ENCODE measurements around the gene POLD4.

The POLD4 gene

GRCh38 chr11:67314218-67314617 lies 39.1 kb downstream of the POLD4 start:
- no peak for DNase-seq

GRCh38 chr11:67313125-67313890 lies 40.0 kb downstream of the POLD4 start:
- DNase-seq: no peak

- DNase-seq: peak; percentile 66 to 71
Measured at GRCh38 chr11:67312187-67313021, 40.9 kb downstream of the POLD4 start.

- DNase-seq: no peak
Measured at GRCh38 chr11:67311556-67312082, 41.7 kb downstream of the POLD4 start.

DNA sequence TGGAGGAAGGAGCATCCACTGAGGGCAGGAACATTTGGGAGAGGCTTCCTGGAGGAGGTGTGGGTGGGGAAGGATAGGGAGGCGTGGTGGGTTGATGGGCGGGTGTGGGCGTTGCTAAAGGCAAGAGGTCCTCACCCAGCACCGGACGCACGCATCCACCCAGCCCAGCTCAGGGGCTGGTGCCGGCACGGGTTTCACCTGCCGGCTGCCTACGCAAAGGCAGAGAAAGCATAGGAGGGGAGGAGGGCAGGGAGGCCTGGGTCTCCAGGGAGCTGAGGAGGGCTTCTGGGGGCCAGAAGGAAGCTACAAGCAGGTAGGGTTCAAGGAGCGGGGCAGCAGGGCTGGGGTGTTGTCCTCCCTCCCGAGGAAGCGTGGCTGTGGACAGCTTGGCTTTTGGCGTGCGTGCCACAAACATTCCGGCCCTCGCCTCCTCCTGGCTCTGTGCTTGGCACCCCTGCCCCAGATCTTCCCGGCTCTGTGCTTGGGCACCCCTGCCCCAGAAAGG lies 42.2 kb downstream of the POLD4 start:
- no peak for DNase-seq

- no peak for DNase-seq
Measured at GRCh38 chr11:67310246-67311050, 42.9 kb downstream of the POLD4 start.

- DNase-seq: no peak
Measured at GRCh38 chr11:67309661-67310061, 43.7 kb downstream of the POLD4 start.

DNA sequence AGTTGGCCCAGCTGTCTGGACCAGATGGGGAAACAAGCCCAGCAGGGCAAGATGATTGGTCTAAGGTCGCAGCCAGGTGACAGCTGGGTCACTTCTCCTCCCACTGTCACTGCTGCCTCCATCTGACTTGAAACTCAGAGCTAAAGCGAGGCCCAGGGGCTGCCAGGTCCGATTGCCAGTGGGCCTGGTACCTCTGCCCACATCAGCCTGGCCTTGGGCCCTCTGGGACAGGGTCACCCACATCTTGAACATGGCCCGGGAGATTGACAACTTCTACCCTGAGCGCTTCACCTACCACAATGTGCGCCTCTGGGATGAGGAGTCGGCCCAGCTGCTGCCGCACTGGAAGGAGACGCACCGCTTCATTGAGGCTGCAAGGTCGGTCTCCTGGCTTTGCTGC lies 44.2 kb downstream of the POLD4 start:
- no peak for DNase-seq

DNA sequence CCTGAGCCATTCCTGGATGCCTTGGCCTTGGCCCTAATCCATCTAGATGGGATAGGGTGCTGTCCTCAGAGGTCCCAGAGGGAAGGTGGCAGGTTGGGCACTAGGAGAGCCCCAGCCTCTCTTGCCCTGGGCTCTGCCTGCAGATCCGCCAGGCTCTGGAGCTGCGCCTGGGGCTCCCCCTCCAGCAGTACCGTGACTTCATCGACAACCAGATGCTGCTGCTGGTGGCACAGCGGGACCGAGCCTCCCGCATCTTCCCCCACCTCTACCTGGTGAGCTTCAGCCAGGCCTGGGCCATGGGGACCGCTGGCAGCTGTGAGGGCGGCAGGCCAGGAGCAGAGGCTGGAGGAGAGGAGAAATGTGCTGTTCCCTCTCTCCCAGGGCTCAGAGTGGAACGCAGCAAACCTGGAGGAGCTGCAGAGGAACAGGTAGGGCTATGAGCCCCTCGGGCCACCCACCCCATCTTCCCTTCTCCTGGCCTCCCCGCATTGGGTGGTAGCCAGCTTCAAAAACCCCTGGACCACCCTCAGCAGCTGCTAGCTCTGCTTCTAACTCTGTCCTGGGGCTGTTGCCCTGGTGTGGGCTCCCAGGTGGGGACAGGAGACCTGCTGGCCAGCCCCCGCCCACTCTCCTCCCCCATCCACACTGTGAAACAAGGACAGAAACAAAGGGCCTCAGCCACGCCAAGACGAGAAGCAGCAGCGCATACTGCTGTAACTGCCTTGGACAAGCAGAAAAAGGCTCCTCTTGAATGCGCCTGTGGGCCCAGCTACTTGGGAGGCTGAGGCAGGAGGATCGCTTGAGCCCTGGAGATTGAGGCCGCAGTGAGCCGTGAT lies 45.1 kb downstream of the POLD4 start:
- no peak for DNase-seq

- DNase-seq: no peak
Measured at GRCh38 chr11:67307545-67308001, 45.8 kb downstream of the POLD4 start.

DNA sequence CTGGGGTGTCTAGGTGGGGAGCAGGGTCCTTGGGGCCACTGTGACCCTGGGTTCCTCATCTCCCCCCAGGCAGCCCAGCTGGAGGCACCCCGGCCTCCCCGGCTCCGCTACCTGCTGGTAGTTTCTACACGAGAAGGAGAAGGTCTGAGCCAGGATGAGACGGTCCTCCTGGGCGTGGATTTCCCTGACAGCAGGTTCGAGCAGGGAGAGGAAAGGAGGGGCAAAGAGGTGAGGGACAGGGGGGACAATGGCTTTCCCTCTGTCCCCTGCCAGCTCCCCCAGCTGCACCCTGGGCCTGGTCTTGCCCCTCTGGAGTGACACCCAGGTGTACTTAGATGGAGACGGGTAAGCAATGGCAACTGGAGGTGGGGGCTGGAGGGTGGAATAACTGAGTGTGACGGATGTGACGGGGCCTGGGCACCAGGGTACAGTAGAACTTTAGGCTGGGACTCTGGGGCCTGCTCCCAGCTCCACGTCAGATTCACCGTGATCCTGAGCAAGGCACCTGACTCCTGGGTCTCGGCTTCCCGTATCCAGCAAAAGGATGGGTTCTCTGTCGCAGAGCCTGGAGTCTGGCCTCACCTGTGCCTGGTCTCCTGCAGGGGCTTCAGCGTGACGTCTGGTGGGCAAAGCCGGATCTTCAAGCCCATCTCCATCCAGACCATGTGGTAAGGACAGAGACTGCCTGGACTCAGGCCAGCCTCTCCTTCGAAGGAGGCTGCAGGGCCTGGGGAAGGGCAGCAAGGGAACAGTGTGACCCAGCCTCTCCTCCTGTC lies 46.4 kb downstream of the POLD4 start:
- DNase-seq: no peak

GRCh38 chr11:67304511-67305113 lies 48.7 kb downstream of the POLD4 start:
- no peak for DNase-seq

DNA sequence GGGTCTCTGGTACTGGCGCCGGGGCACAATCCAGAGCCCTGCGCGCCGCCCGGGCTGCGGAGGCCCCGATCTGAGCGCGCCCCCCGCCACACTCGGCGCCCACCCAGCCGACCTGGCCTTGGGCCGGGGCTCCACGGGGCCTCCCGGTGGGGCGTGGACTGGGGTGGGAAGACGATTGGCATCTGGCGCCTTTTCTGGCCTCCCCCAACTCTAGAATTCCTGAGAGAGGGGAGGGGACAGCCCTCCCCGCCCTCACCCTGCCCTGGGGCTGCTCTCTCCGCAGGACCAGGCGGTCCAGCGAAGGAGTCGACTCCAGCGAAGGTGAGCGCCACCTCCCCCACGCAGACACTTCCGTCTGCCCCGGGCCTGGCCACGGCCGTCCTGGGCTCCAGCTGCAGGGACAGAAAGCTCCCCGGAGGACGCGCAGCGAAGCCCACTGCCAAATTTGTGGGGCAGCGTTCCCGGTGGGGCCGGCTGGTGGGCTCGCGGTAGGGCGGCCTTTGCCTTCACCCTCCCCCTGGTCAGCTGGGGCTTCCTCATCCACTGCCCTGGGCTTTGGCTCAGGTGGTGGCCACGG lies 49.4 kb downstream of the POLD4 start:
- DNase-seq: no peak

DNA sequence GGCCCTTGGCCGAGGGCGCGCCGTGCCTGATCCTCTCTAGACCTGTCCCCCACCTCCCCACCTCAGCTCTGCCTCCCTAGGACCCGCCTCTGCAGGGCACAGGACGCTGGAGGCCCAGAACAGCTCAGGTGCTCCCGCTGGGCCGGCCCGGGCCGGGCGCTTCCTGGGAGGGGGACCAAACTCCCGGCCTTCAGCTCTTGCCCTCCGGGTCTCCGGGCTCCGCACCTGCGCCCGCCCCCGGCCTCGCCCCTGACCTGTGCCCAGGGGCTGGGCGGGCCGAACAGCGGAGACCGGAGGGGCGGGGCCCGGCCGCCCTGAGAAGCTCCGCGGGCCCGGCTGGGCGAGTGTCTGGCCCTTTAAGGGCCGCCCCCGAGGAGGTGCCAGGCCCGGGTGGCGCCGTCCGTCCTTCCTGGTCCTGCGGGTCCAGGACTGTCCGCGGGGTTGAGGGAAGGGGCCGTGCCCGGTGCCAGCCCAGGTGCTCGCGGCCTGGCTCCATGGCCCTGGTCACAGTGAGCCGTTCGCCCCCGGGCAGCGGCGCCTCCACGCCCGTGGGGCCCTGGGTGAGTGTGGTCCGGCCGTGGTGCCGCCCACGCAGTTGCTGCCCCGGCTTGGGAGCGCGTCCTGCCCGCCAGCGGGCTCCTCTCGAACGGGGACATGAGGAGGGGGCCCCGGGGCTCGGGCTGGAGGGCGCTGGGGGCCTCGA lies 50.1 kb downstream of the POLD4 start, which contains the start of gene SSH3:
SSH3 (plus strand) TSS at position 399 of the 703 bp plus-strand sequence; CDS start at position 495, 96 bp downstream.
- DNase-seq: peak in 1 of 2 donors; percentile 38

DNA sequence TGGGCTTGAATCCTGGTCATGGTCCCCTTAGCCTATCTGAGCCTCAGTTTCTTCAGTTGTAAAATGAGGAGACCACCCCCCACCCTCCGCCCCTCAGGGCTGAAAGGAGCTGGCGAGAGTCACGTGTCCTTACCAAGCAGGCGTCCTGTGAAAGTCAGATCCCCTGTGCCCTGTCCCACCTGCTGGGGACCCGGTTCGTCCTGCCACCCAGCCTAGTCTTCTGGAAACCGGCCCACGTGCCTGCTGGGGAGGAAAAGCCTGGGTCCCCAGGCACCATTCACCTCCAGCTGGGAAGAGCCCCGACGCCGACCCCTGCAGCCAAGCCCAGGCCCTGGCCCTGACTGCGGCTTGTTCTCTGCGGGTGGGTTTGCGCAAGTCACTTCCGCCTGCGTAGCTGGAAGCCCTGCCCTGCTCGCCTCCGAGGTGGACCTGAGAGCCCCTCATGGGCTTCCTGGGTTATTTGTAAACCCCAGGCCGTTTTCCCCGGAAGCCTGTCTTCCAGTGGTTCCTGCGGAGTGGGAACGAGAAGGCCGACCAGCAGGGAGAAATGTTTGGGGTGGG lies 50.7 kb downstream of the POLD4 start:
- DNase-seq: no peak

- DNase-seq: no peak
Measured at GRCh38 chr11:67301951-67302516, 51.3 kb downstream of the POLD4 start.

DNA sequence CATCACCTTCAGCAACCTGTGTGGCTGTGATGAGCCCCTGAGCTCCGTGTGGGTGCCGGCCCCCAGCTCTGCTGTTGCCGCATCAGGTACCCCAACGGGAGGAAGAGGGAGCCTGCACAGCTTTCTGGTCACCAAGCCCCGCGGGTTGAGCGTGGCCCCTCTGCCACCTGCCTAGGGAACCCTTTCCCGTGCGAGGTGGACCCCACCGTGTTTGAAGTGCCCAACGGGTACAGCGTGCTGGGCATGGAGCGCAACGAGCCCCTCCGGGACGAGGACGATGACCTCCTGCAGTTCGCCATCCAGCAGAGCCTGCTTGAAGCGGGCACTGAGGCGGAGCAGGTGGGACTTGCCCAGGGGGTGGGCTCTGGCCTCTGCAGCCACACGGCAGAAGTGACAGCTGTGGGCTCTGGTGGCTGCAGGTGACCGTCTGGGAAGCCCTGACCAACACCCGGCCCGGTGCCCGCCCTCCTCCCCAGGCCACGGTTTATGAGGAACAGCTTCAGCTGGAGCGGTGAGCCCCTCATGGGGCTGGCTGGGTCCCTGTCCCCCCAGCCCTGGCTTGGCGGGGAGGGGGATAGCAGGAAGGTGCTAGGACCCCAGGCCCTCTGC lies 51.9 kb downstream of the POLD4 start:
- no peak for DNase-seq
